ENCODE data around the gene ADAMTS6. TPM values are rescaled to one million over a fixed set of nuclear protein-coding genes. Genes with fewer than 3 reads are reported as not detected.

Gene ADAMTS6
- total RNA-seq, 1 donor from 2014 or later: 0.88 TPM

DNA sequence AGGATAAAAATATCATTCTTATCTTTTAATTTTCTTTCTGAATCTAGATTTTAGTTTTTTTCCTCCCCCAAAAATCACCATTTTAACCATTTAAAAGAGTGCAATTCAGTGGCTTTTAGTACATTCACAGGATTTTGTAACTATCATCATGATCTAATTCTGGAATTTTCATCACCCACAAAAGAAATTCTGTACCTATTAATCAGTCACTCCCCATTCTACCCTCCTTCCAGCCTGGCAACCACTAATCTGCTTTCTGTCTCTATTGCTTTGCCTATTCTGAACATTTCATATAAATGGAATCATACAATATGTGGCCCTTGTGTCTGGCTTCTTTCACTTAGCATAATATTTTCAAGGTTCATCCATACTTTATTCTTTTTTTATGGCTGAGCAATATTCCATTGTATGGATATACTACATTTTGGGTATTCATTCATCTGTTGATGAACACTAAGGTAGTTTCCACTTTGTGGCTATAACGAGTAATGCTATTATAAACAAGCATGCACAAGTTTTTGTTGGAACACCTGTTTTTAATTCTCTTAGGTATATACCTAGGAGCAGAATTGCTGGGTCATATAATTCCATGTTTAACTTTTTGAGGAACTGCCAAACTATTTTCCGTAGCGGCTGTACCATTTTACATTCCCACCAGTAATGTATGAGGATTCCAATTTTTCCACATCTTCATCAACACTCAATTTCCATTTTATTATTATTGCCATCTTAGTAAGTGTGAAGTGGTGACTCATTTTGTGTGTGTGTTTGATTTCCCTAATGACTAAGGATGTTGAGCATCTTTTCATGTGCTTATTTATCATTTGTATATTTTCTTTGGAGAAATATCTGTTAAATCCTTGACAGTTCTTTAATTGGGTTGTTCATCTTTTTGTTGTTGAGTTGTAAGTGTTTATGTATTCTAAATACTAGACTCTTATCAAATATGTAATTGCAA is 372.7 kb downstream of the ADAMTS6 start:
- intact Hi-C loops (cut with micrococcal nuclease): loop anchor here (10.0 kb wide), 2 partner anchors 294 to 616 kb away; partner anchors contain the start of genes NLN and SGTB

DNA sequence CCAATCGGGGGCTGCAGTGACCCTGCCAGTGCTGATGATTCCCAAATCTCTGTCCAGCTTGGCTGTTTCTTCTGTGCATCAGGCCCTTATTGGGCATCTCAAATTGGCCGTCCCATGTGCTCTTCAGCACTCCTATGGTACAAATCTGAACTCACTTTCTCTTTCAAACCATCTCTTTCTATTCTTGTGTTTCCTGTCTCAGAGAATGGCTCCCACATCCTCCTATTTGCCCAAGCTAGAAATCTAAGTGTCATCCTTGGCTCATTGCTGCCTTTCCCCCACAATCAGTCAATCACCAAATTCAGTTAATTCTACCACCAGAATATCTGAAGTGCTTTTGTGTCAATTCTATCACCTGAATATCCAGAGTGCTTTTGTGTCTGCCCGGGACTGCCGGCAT is 376.4 kb downstream of the ADAMTS6 start:
- intact Hi-C loops (cut with micrococcal nuclease): loop anchor here (10.0 kb wide), 2 partner anchors 290 to 620 kb away; partner anchors contain the start of genes NLN and SGTB

DNA sequence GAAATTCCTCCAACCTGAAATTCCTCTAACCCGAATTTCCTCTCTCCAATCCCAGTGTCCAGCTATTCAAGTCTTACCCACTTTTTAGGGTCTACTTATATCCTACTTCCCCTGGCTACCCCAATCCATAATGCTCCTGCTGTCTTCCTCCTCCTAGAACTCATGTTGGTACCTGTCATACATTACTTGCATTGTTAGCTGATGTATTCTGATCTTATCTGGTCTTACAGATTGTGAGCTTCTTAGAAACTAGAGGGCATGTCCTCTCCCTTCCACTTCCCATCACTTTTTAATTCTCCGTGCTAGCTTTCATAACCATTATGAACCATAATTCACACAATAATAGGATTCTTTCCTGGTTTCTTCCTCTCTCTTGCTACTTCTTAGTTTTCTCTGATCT is 376.9 kb downstream of the ADAMTS6 start:
- intact Hi-C loops (cut with micrococcal nuclease): loop anchor here (5.0 to 10.0 kb wide), 4 partner anchors 148 to 620 kb away; partner anchors contain the start of genes CWC27, NLN, SGTB and SREK1IP1

DNA sequence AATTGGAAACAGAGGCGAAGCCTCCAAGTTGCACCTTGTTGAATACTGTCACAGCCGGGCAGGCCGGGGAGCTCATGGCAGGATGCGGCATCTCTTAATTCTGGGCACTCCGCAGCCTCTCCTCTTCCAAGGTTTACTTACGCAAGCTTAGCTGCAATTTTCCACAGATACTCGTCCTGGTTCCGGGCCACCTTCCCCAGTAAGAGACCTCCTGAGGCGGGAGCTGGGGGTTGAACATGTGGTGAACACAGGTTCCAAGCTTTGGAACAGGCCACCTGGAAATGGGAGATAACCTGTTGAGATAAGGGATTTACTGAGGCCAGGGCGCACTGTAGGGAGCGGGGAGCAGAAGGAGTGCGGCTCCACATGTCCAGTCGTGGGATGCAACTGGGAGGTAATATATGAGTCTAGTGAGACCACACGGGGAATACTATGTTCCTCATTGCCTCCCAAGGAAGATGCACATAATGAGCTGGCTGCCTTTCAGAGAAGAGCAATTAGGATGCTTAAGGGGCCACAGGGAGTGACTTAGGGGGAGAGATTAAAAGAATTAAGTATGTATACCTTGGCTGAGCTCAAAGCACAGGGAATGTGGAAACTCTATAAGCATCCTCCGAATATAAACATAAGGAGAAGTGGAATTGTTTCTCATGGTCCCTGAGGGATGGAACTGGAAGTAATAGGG is 377.8 kb downstream of the ADAMTS6 start:
- intact Hi-C loops (cut with micrococcal nuclease): loop anchor here (1.0 to 10.0 kb wide), 8 partner anchors 28 to 621 kb away; partner anchors contain the start of genes CENPK, CWC27, NLN and PPWD1

DNA sequence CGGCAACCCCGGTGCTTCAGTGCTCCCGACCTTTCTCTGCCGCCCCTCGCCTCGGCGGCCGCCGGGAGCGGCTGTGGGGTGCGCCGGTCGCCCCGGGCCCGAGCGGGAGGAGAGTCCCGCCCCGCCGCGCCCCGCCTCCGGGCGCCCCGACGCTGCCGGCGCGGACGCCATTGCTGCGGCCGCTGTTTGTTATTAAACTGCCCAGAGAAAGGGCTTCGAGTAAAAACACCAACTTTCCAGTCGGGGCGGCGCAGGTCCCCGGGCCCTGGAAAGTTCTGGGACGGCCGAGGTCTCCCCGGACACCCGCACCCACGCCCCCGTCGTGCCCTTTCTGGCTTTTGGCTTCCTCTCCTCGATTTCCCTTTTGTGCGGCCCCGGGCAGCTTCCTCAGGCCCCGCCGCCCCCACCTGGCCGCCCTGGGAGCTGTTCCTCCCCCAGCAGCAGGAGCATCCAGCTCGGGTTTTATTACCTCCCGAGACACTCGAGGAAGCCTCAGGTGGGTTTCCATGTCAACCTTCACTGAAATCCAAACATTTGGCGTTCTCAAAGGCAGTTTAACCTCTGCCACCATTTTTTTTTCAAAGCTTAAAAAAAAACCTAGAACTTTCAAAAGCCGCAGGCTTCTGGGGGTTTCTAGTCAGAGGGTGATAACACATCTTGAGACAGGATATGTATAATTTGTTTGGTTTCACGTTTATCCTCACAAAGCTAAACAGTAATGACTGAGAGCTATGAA is 378.6 kb downstream of the ADAMTS6 start:
- intact Hi-C loops (cut with micrococcal nuclease): loop anchor here (1.0 to 10.0 kb wide), 9 partner anchors 27 to 622 kb away; partner anchors contain the start of genes CENPK, CWC27, NLN and PPWD1

DNA sequence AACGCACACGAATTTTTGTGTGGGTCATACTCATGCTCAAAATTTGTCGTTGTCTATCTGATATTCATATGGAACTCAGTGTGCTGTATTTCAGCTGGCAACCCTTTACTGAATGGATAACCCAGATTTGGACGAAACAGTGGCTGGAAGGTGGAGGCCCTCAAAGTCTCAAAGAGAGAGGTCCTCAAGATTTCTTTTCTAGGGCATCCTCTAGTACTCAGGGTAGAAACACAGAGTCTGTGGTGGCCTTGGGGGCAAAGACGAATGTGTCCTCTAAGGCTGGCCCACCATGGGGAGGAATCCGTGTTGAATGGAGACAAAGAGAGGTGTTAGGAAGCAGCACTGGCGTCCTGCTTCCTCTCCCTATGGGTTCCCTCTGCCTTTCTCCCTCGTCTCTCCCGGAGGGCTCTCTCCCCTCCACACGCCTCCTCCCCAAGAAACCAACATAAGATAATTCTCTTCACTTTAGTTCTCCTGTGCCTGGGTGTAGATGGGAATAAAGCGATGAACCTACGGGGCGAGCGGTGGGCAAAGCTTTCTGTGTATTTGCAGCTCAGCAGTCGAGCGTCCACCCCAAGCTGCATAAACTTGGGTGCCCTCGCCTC is 379.2 kb downstream of the ADAMTS6 start:
- intact Hi-C loops (cut with micrococcal nuclease): loop anchor here (1.0 to 10.0 kb wide), 6 partner anchors 66 to 622 kb away; partner anchors contain the start of genes CWC27, NLN, SGTB and SREK1IP1

DNA sequence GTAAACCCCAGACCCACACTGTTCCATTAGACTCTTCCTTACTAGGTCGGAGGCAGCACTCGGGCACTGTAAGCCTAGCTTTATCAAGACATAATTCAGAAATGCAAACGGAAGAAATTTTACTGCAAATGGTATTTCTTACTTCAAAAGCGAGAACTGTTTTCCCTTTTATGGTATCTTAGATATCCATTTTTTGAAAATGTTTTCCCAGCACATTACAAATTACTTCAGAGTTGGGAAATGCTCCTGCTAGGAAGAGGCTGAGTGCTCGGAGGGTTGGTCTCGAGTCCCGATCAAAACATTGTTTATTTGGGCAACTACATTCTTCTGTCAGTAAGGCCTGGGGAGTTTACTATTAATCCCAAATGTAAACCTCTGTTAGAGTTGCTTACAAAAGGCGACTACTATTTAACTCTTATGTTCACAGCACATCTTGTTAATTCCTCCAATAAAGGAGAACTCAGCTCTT is 380.1 kb downstream of the ADAMTS6 start:
- intact Hi-C loops (cut with micrococcal nuclease): loop anchor here (1.0 to 10.0 kb wide), 6 partner anchors 65 to 623 kb away; partner anchors contain the start of genes CWC27, NLN, SGTB and SREK1IP1

- intact Hi-C loops (cut with micrococcal nuclease): loop anchor here (5.0 to 10.0 kb wide), 4 partner anchors 144 to 624 kb away; partner anchors contain the start of genes CWC27, NLN, SGTB and SREK1IP1
These were observed 380.6 kb downstream of the ADAMTS6 start for GRCh38 chr5:65100911-65101631.

Other genes with a start within 250 kb of the ADAMTS6 start
- 74.4 and 77.8 TPM in 2 replicates for gene CENPK, start 81.2 kb upstream of the ADAMTS6 start, total RNA-seq
- 62.0 and 63.3 TPM in 2 replicates for gene PPWD1, start 81.4 kb upstream of the ADAMTS6 start, total RNA-seq
- 9.3 and 10.1 TPM in 2 replicates for gene TRIM23, start 142.4 kb upstream of the ADAMTS6 start, total RNA-seq
- gene SHLD3, start 143.1 kb upstream of the ADAMTS6 start, total RNA-seq: 5.3 and 5.8 TPM in 2 replicates
- gene TRAPPC13, start 143.1 kb upstream of the ADAMTS6 start, total RNA-seq: 27.8 and 30.1 TPM in 2 replicates
- 17.8 and 19.1 TPM in 2 replicates for gene SGTB, start 240.2 kb upstream of the ADAMTS6 start, total RNA-seq
- 7.9 and 12.1 TPM in 2 replicates for gene NLN, start 240.3 kb upstream of the ADAMTS6 start, total RNA-seq